Bone marrow (tissue), 2 donors: ENCODE results near the gene CHAT.

Experiments used
- DNase-seq, 2 donors: peaks; one replicate each; lab custom pipeline; 2025; lab: John Stamatoyannopoulos, UW

Gene CHAT

DNA sequence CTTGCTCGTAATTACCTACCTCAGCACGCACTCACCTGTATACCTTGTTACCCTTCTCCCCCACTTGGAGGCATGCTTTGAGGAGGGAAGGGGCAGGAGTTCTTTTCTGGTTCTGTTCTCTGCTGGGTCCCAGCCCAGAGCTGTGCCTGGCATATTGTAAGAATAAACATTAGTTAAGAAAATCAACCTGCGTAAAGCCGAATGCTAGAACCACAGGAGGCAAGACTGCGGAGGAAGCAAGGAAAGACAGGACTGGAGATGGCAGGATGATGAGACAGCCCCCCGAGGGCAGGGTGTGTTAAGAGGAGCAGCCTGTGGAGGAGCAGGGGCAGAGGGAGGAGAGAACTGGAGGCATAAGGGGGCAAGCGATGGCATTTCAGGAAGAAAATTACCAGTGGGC lies 75.1 kb downstream of the CHAT start:
- no peak for DNase-seq

- no peak for DNase-seq
Observed at GRCh38 chr10:49689882-49690510, 76.2 kb downstream of the CHAT start.

GRCh38 chr10:49690698-49691356 lies 77.0 kb downstream of the CHAT start:
- no peak for DNase-seq

GRCh38 chr10:49691588-49691987 lies 77.8 kb downstream of the CHAT start:
- DNase-seq = no peak

DNA sequence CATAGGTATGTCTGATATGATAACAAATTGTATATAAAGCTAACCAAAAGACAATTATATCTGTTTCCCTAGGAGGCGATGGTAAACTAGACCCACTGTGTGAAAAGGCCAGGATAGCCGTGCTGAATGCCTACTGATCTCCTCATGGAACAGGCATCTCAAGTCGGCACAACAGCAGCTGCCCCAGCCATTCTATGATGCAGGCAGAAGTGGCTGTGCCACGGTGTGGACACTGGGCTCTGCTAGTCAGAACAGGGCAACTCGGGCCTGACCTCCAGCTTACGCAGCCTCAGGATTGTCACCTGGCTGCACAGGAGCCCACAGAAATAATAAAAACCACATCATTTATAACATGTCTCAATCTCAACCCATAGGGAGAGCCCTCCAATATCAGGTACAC lies 80.6 kb downstream of the CHAT start:
- no peak for DNase-seq

- no peak for DNase-seq
Observed at GRCh38 chr10:49696311-49696710, 82.5 kb downstream of the CHAT start.

DNA sequence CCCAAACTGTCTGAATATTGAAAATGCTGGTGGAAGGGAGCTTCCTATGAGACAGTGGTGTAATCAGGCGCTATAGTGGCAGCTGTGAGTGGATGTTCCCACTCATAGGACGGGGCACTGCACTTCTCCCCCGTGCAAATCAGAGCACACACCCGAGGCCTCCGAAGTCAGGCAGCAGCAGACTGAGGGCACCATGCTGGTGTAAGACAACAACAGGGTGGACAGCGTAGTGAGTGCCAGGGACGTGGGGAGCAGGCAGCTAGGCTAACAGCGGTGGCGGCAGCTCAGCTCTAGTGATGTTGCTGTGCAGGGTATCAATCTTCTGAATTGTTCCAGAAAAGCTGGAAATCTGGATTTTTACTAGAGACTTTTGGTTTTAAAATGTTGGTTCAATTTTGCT lies 84.8 kb downstream of the CHAT start:
- no peak for DNase-seq

DNA sequence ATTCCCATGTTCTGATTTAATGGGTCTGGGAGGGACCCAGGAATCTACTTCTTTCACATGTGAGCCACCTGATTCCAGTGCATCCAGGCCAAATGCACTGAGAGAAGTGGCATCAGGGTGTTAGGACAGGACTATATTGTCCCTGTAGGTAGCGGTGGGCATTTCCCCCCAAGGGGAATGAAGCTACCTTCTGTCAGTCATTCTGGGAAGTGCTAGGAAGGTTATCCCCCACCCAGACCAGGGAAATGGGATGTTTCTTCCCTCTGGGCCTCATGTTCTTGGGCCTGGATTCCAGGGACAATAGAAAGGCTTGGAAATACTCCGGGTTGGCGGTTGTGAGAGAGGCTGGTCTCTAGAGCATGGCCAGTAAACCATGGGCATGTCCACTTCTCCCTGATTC lies 86.4 kb downstream of the CHAT start:
- DNase-seq = no peak

DNA sequence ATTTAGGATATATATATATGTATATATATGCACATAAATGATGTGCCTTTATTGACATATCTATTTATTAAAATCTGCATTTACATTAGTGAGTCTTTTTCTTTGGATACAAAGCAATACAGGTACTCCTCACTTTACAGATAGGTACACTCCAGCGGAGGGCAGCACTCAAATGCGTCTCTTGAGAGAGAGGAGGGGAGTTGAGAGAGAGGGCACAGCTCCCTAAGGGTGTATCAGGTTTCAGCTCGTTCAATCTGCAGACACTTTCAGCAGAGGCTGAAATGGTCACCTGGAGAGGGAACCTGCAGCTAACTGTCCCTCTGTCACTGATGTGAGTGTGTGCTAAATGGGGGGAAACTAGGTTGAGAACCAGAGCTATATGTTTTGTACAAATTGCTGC lies 87.2 kb downstream of the CHAT start:
- DNase-seq = no peak

GRCh38 chr10:49707585-49707984 lies 93.7 kb downstream of the CHAT start:
- no peak for DNase-seq

- no peak for DNase-seq
Observed at GRCh38 chr10:49709934-49710333, 96.1 kb downstream of the CHAT start.

GRCh38 chr10:49710966-49711365 lies 97.1 kb downstream of the CHAT start:
- no peak for DNase-seq

- no peak for DNase-seq
Observed at GRCh38 chr10:49711481-49711880, 97.6 kb downstream of the CHAT start.

- no peak for DNase-seq
Observed at GRCh38 chr10:49713266-49713665, 99.4 kb downstream of the CHAT start.
